HCT116 (cell line): ENCODE data around the gene HSDL2. TPM values are rescaled to one million over a fixed set of nuclear protein-coding genes. Genes with fewer than 3 reads are reported as not detected.

Experiments used
- ATAC-seq: fragments of 200-7000 bp; cut with Tn5 transposase; 2 replicates; pipeline ENCODE4 v1.9.1; 2020; ENCODE audit warnings: mild to moderate bottlenecking, moderate library complexity
- BruUV-seq: library from RNA; stranded (reverse); fragments of 400-500 nt; replicated peaks from 2 replicates; lab custom pipeline; 2021; lab: Mats Ljungman, UMichigan
- CTCF ChIA-PET: fragments of 300-600 bp; sonication (Branson Sonifier 250); formaldehyde crosslinking; loops from one replicate; lab custom pipeline; 2021; ENCODE audit warnings: antibody characterized with exemption; lab: Charles Lee
- POLR2A ChIA-PET: fragments of 300-600, 350-600 bp; sonication (Branson Sonifier 250); formaldehyde crosslinking; loops from one replicate; lab custom pipeline; 2021; ENCODE audit warnings: antibody characterized with exemption; lab: Charles Lee
- RAD21 ChIA-PET, 2 experiments: fragments of 300-600 bp; sonication (Branson Sonifier 250); formaldehyde crosslinking; loops; one replicate each; lab custom pipeline; 2023; ENCODE audit warnings: low total read pairs in 2 of 2; ENCODE audit not compliant: uncharacterized antibody in 2 of 2, unreplicated experiment in 2 of 2, low non-redundant PET in 1 of 2; lab: Charles Lee
- DNase-seq: peaks from one replicate; pipeline ENCODE4 v3.0.0-alpha.2; 2010; ENCODE audit warnings: low read depth, low spot score
- H2AFZ ChIP-seq: fragments of 200-600 bp; shearing (Covaris generic), sonication (generic); 2 replicates; pipeline ENCODE4 v1.6.1; 2017; ENCODE audit warnings: low read depth, mixed run types, mixed read lengths, antibody characterized with exemption, low read length; ENCODE audit not compliant: poor library complexity, severe bottlenecking
- H3K27ac ChIP-seq: 2 replicates; pipeline ENCODE4 v1.5.1; 2012; ENCODE audit warnings: low read depth, low read length
- H3K27me3 ChIP-seq: fragments of 200-600 bp; sonication (generic); 2 replicates; pipeline ENCODE4 v1.6.1; 2016; ENCODE audit warnings: mixed run types, low read length, mixed read lengths; ENCODE audit not compliant: insufficient read depth
- H3K36me3 ChIP-seq, 2 experiments: fragments of 200-500 bp in 1 of 2; fragments of 200-600 bp in 1 of 2; sonication (Bioruptor generic) in 1 of 2; sonication (generic) in 1 of 2; 2 replicates each; pipeline versions ENCODE4 v1.5.1 to v1.6.1; 2014 to 2016; ENCODE audit warnings: low read length in 2 of 2, inconsistent platforms in 1 of 2, mixed read lengths in 1 of 2, mixed run types in 1 of 2; ENCODE audit not compliant: insufficient read depth in 2 of 2, control insufficient read depth in 1 of 2
- H3K4me1 ChIP-seq, 2 experiments: fragments of 200-600 bp in 1 of 2; sonication (generic) in 1 of 2; 2 replicates each; pipeline versions ENCODE4 v1.5.1 to v1.6.1; 2012 to 2017; ENCODE audit warnings: low read length in 2 of 2, inconsistent platforms in 1 of 2, mild to moderate bottlenecking in 1 of 2, mixed read lengths in 1 of 2, mixed run types in 1 of 2, moderate library complexity in 1 of 2; ENCODE audit not compliant: insufficient read depth in 2 of 2, control insufficient read depth in 1 of 2
- H3K4me2 ChIP-seq: fragments of 200-600 bp; sonication (generic); 2 replicates; pipeline ENCODE4 v1.6.1; 2017; ENCODE audit warnings: mixed run types, low read length, mixed read lengths
- H3K4me3 ChIP-seq, 2 experiments: fragments of 200-600 bp in 1 of 2; sonication (generic) in 1 of 2; replicated peaks in 1 of 2; 2 replicates each; pipeline ENCODE4 v1.5.1; 2011 to 2016; ENCODE audit warnings: low read length in 2 of 2, control low read depth in 1 of 2, low read depth in 1 of 2, mild to moderate bottlenecking in 1 of 2, mixed read lengths in 1 of 2, mixed run types in 1 of 2
- H3K79me2 ChIP-seq: fragments of 200-600 bp; sonication (generic); 2 replicates; pipeline ENCODE4 v1.6.1; 2017; ENCODE audit warnings: mild to moderate bottlenecking, mixed run types, low read length, moderate library complexity, mixed read lengths; ENCODE audit not compliant: insufficient read depth
- H3K9ac ChIP-seq: fragments of 200-600 bp; sonication (generic); 2 replicates; pipeline ENCODE4 v1.6.1; 2016; ENCODE audit warnings: low read length, mixed read lengths
- H3K9me2 ChIP-seq: fragments of 200-600 bp; sonication (generic), shearing (Covaris generic); 2 replicates; pipeline ENCODE4 v1.6.1; 2017; ENCODE audit warnings: mixed run types, mild to moderate bottlenecking, moderate library complexity; ENCODE audit not compliant: insufficient read depth
- H3K9me3 ChIP-seq, 2 experiments: fragments of 200-500 bp in 1 of 2; fragments of 200-600 bp in 1 of 2; sonication (Bioruptor generic) in 1 of 2; sonication (generic) in 1 of 2; 2 replicates each; pipeline ENCODE4 v1.6.1; 2014 to 2017; ENCODE audit warnings: low read length in 2 of 2, mixed read lengths in 2 of 2, inconsistent platforms in 1 of 2, low read depth in 1 of 2, mild to moderate bottlenecking in 1 of 2, mixed run types in 1 of 2, moderate library complexity in 1 of 2; ENCODE audit not compliant: control insufficient read depth in 1 of 2, insufficient read depth in 1 of 2
- H4K20me1 ChIP-seq: fragments of 200-600 bp; sonication (generic), shearing (Covaris generic); 2 replicates; pipeline ENCODE4 v1.6.1; 2017; ENCODE audit warnings: mixed run types, mild to moderate bottlenecking, moderate library complexity; ENCODE audit not compliant: insufficient read depth
- ATF3 ChIP-seq: IDR thresholded peaks from 2 replicates; pipeline ENCODE4 v1.6.1; 2012
- CEBPB ChIP-seq: IDR thresholded peaks from 2 replicates; pipeline ENCODE4 v1.6.1; 2012; ENCODE audit warnings: low read depth
- ELF1 ChIP-seq: IDR thresholded peaks from 2 replicates; pipeline ENCODE4 v1.6.1; 2012; ENCODE audit warnings: low read depth, borderline replicate concordance
- EZH2 ChIP-seq: fragments of 200-600 bp; sonication (generic); IDR thresholded peaks from 2 replicates; pipeline ENCODE4 v1.6.1; 2017; ENCODE audit warnings: antibody characterized with exemption, mixed run types
- EZH2phosphoT487 ChIP-seq: fragments of 200-600 bp; IDR thresholded peaks from 2 replicates; pipeline ENCODE4 v1.6.1; 2018; ENCODE audit warnings: antibody characterized with exemption, borderline replicate concordance
- FOSL1 ChIP-seq: IDR thresholded peaks from 2 replicates; pipeline ENCODE4 v1.6.1; 2012; ENCODE audit warnings: low read depth
- POLR2A ChIP-seq: IDR thresholded peaks from 2 replicates; pipeline ENCODE4 v1.7.0; 2011; ENCODE audit warnings: borderline replicate concordance; ENCODE audit not compliant: insufficient read depth, insufficient read length; ENCODE audit errors: extremely low read depth
- SP1 ChIP-seq: IDR thresholded peaks from 2 replicates; pipeline ENCODE4 v1.6.1; 2012; ENCODE audit warnings: low read depth
- SRF ChIP-seq: IDR thresholded peaks from 2 replicates; pipeline ENCODE4 v1.6.1; 2012; ENCODE audit warnings: low read depth
- TCF7L2 ChIP-seq: IDR thresholded peaks from 2 replicates; pipeline ENCODE4 v1.7.0; 2011; ENCODE audit warnings: borderline replicate concordance, inconsistent platforms; ENCODE audit not compliant: insufficient read depth, insufficient read length; ENCODE audit errors: extremely low read depth
- ZBTB33 ChIP-seq: IDR thresholded peaks from 2 replicates; pipeline ENCODE4 v1.6.1; 2011; ENCODE audit warnings: mild to moderate bottlenecking, low read length, moderate library complexity; ENCODE audit not compliant: insufficient replicate concordance; ENCODE audit errors: extremely low read depth
- intact Hi-C: fragments of 100-400 bp; cut with micrococcal nuclease; formaldehyde crosslinking; loops from 2 replicates; pipeline ENCODE4 v1.10.0; 2022
- total RNA-seq: library from RNA; stranded (reverse); gene quantifications from one replicate; pipeline ENCODE4 v1.2.1, GENCODE V29; 2021; ENCODE audit not compliant: unreplicated experiment
- TF ChIP-seq, protein P1 (sequence below): IDR thresholded peaks from 2 replicates; pipeline ENCODE4 v1.6.1; 2012; ENCODE audit warnings: low read depth
- TF ChIP-seq, protein P2 (sequence below), 3 experiments: fragments of 200-600 bp in 1 of 3; sonication (generic) in 1 of 3; IDR thresholded peaks in 2 of 3; conservative IDR thresholded peaks in 1 of 3; 2 replicates each; pipeline ENCODE4 v1.5.1; 2012 to 2017; ENCODE audit warnings: low read depth in 2 of 3, low read length in 2 of 3, antibody characterized with exemption in 1 of 3, borderline replicate concordance in 1 of 3, control low read depth in 1 of 3, mild to moderate bottlenecking in 1 of 3, mixed read lengths in 1 of 3, mixed run types in 1 of 3, moderate library complexity in 1 of 3; ENCODE audit not compliant: insufficient read depth in 1 of 3

Gene HSDL2
- total RNA-seq, 1 experiment from 2014 or later, result 33.9 TPM

DNA sequence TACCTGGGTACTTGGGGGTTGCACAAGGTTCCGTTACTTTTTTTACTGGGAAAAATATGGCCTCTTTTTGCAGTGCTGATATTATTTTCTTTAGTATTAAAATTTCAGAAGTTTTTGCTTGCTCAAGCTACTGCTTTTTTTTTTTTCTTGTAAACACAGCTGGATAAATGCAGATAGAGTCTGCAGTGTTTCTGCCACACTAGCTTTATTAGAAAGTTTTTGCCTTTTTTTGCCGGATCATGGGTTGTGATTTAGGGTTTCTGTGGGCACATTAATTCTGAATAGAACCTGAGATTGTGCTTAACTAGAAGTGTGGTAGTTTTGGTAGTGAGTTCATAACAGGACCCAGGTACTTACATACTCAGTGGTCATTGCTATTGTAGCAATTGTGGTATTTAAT lies 126.7 kb downstream of the HSDL2 start (continued):
- TF ChIP-seq EZH2 (no peak), ZBTB33 (no peak), EZH2phosphoT487 (no peak), ATF3 (no peak)
- TF ChIP-seq, protein P1, sequence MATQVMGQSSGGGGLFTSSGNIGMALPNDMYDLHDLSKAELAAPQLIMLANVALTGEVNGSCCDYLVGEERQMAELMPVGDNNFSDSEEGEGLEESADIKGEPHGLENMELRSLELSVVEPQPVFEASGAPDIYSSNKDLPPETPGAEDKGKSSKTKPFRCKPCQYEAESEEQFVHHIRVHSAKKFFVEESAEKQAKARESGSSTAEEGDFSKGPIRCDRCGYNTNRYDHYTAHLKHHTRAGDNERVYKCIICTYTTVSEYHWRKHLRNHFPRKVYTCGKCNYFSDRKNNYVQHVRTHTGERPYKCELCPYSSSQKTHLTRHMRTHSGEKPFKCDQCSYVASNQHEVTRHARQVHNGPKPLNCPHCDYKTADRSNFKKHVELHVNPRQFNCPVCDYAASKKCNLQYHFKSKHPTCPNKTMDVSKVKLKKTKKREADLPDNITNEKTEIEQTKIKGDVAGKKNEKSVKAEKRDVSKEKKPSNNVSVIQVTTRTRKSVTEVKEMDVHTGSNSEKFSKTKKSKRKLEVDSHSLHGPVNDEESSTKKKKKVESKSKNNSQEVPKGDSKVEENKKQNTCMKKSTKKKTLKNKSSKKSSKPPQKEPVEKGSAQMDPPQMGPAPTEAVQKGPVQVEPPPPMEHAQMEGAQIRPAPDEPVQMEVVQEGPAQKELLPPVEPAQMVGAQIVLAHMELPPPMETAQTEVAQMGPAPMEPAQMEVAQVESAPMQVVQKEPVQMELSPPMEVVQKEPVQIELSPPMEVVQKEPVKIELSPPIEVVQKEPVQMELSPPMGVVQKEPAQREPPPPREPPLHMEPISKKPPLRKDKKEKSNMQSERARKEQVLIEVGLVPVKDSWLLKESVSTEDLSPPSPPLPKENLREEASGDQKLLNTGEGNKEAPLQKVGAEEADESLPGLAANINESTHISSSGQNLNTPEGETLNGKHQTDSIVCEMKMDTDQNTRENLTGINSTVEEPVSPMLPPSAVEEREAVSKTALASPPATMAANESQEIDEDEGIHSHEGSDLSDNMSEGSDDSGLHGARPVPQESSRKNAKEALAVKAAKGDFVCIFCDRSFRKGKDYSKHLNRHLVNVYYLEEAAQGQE, result no peak

GRCh38 chr9:112507001-112507680 lies 127.2 kb downstream of the HSDL2 start:
- no peaks in the 10 kb centered on the region for H3K9me2 ChIP-seq
- H2AFZ ChIP-seq, result no peak overlapping the region
- BruUV-seq, result no TSS peak
- H3K9me3 ChIP-seq, result no peaks in the 10 kb centered on the region
- H3K27ac ChIP-seq, result no peak overlapping the region
- no peaks in the 10 kb centered on the region for H3K36me3 ChIP-seq
- H3K9ac ChIP-seq, result no peak overlapping the region
- H3K79me2 ChIP-seq, result peaks cover 22% of the 10 kb centered on the region
- no peaks in the 10 kb centered on the region for H3K27me3 ChIP-seq
- no peaks in the 10 kb centered on the region for H3K4me1 ChIP-seq
- H3K4me3 ChIP-seq, result no peak overlapping the region
- ChIA-PET POLR2A (no interaction called here), RAD21 (no interaction called here), CTCF (no interaction called here)
- H4K20me1 ChIP-seq, result no peaks in the 10 kb centered on the region
- no peak for ATAC-seq
- intact Hi-C loops, result no loop called here
- H3K4me2 ChIP-seq, result no peak overlapping the region
- no peak for DNase-seq
- TF ChIP-seq CEBPB (no peak), TCF7L2 (no peak), ELF1 (no peak), POLR2A (no peak), SRF (no peak), FOSL1 (no peak), ZBTB33 (no peak), ATF3 (no peak), SP1 (no peak)
- TF ChIP-seq, protein P2, sequence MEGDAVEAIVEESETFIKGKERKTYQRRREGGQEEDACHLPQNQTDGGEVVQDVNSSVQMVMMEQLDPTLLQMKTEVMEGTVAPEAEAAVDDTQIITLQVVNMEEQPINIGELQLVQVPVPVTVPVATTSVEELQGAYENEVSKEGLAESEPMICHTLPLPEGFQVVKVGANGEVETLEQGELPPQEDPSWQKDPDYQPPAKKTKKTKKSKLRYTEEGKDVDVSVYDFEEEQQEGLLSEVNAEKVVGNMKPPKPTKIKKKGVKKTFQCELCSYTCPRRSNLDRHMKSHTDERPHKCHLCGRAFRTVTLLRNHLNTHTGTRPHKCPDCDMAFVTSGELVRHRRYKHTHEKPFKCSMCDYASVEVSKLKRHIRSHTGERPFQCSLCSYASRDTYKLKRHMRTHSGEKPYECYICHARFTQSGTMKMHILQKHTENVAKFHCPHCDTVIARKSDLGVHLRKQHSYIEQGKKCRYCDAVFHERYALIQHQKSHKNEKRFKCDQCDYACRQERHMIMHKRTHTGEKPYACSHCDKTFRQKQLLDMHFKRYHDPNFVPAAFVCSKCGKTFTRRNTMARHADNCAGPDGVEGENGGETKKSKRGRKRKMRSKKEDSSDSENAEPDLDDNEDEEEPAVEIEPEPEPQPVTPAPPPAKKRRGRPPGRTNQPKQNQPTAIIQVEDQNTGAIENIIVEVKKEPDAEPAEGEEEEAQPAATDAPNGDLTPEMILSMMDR (IDR thresholded peaks at IDR 0.05 in 2 of 3, conservative IDR thresholded peaks at IDR 0.05 in 1 of 3; ENCODE audit: borderline replicate concordance in 1 of 3, insufficient read depth in 1 of 3, low read depth in 2 of 3, low read length in 2 of 3), result no peak
